ENCODE measurements around the gene TMEM170B.

DNA sequence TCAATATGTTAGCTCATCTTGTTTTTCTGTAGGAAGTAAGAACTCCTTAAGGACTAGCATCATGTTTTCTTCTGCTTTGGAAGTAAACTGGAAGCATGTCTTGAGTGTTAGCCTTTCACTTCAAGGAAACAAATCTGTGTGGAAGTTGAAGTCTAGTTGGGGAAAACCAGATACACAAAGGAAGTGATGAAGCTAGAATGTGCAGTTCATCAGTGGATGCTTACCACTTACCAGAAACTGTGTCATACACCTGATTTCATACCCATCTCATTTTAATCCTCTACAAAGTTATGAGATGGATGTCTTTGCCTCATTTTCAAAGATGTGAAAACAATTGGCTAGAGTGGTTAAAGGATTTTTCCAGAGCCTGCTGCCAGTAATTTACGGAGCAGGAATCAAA, 75.8 kb downstream of the TMEM170B start:
- TF ChIP-seq BHLHE40 (IDR thresholded peaks at IDR 0.05; ENCODE audit: borderline replicate concordance) (no peak), ZNF384 (IDR thresholded peaks at IDR 0.05) (no peak), L3MBTL2 (conservative IDR thresholded peaks at IDR 0.05) (no peak), HDGF (IDR thresholded peaks at IDR 0.05; ENCODE audit: borderline replicate concordance) (no peak), SP1 (IDR thresholded peaks at IDR 0.05) (no peak), FOXK2 (IDR thresholded peaks at IDR 0.05) (no peak), CTBP1 (IDR thresholded peaks at IDR 0.05; ENCODE audit: borderline replicate concordance) (no peak), SUZ12 (IDR thresholded peaks at IDR 0.05) (no peak), TARDBP (IDR thresholded peaks at IDR 0.05) (no peak), FOXM1 (IDR thresholded peaks at IDR 0.05; ENCODE audit: borderline replicate concordance) (no peak), ELF4 (IDR thresholded peaks at IDR 0.05) (no peak), NFRKB (IDR thresholded peaks at IDR 0.05) (no peak), ARNT (IDR thresholded peaks at IDR 0.05) (no peak)
- TF ChIP-seq, protein P1, sequence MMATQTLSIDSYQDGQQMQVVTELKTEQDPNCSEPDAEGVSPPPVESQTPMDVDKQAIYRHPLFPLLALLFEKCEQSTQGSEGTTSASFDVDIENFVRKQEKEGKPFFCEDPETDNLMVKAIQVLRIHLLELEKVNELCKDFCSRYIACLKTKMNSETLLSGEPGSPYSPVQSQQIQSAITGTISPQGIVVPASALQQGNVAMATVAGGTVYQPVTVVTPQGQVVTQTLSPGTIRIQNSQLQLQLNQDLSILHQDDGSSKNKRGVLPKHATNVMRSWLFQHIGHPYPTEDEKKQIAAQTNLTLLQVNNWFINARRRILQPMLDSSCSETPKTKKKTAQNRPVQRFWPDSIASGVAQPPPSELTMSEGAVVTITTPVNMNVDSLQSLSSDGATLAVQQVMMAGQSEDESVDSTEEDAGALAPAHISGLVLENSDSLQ (IDR thresholded peaks at IDR 0.05), result no peak
